Gastrocnemius medialis (tissue), 4 donors: Measurements from ENCODE around the gene AMBRA1.

Source experiments
- CTCF ChIP-seq, 5 experiments: fragments of 450-650 bp in 3 of 5; fragments of 200-600 bp in 2 of 5; sonication (generic) in 2 of 5; IDR thresholded peaks in 4 of 5; conservative IDR thresholded peaks in 1 of 5; 1 replicate in 4 of 5; 2 replicates in 1 of 5; pipeline ENCODE4 v1.5.1; 2016 to 2019; ENCODE audit warnings: antibody characterized with exemption in 5 of 5, mild to moderate bottlenecking in 3 of 5, moderate library complexity in 3 of 5
- POLR2A ChIP-seq, 2 donors: fragments of 450-650 bp; IDR thresholded peaks; one replicate each; pipeline ENCODE4 v1.6.1; 2017; ENCODE audit warnings: antibody characterized with exemption in 2 of 2, mild to moderate bottlenecking in 2 of 2, moderate library complexity in 2 of 2

GRCh38 chr11:46408407-46408986 lies 185.3 kb downstream of the AMBRA1 start:
- TF ChIP-seq CTCF (IDR thresholded peaks at IDR 0.05 in 4 of 5, conservative IDR thresholded peaks at IDR 0.05 in 1 of 5) (no peak), POLR2A (IDR thresholded peaks at IDR 0.05) (no peak)
